OCI-LY3 (cell line): Measurements from ENCODE around the gene MCRS1.

Experiments
- H2AFZ ChIP-seq: fragments of 200-600, 300-600 bp; shearing (Covaris generic); 2 replicates; pipeline ENCODE4 v1.6.0; 2014; ENCODE audit warnings: antibody characterized with exemption, low read depth, low read length
- H3K27ac ChIP-seq: fragments of 200-600, 300-600 bp; sonication (generic); 2 replicates; pipeline ENCODE4 v1.5.1; 2014; ENCODE audit warnings: mild to moderate bottlenecking, low read length, moderate library complexity, mixed read lengths
- H3K27me3 ChIP-seq: fragments of 200-600, 300-600 bp; sonication (generic); 2 replicates; pipeline ENCODE4 v1.6.1; 2014; ENCODE audit warnings: low read depth, low read length, mixed read lengths
- H3K36me3 ChIP-seq: fragments of 200-600, 300-600 bp; sonication (generic); replicated peaks from 2 replicates; pipeline ENCODE3; 2014; ENCODE audit warnings: low read depth, low read length, mixed read lengths
- H3K4me1 ChIP-seq: fragments of 300-600, 200-600 bp; sonication (generic); 2 replicates; pipeline ENCODE4 v1.6.1; 2014; ENCODE audit warnings: low read length, mixed read lengths
- H3K4me2 ChIP-seq: fragments of 200-600, 300-600 bp; sonication (generic); 2 replicates; pipeline ENCODE4 v1.6.1; 2014; ENCODE audit warnings: low read length, mixed read lengths
- H3K4me3 ChIP-seq: fragments of 300-600, 200-600 bp; sonication (generic); 2 replicates; pipeline ENCODE4 v1.5.1; 2014; ENCODE audit warnings: antibody characterized with exemption, mild to moderate bottlenecking, low read length, moderate library complexity
- H3K79me2 ChIP-seq: fragments of 300-600, 200-600 bp; shearing (Covaris generic); 2 replicates; pipeline ENCODE4 v1.6.1; 2014; ENCODE audit warnings: mild to moderate bottlenecking, low read length, mixed read lengths
- H3K9ac ChIP-seq: fragments of 300-600, 200-600 bp; shearing (Covaris generic); 2 replicates; pipeline ENCODE4 v1.6.0; 2014; ENCODE audit warnings: mild to moderate bottlenecking, low read length, moderate library complexity
- H3K9me3 ChIP-seq: fragments of 200-600, 300-600 bp; shearing (Covaris generic); 2 replicates; pipeline ENCODE4 v1.6.1; 2014; ENCODE audit warnings: low read length, mixed read lengths; ENCODE audit not compliant: insufficient read depth
- H4K20me1 ChIP-seq: fragments of 200-600, 300-600 bp; sonication (generic); 2 replicates; pipeline ENCODE4 v1.6.1; 2016; ENCODE audit warnings: low read length, mixed read lengths; ENCODE audit not compliant: insufficient read depth
- EZH2phosphoT487 ChIP-seq: fragments of 200-600 bp; shearing (Covaris generic); IDR thresholded peaks from 2 replicates; pipeline ENCODE4 v1.6.1; 2018; ENCODE audit warnings: antibody characterized with exemption, mixed run types, low read depth
- TF ChIP-seq, protein P1 (sequence below): fragments of 200-600, 300-600 bp; sonication (generic); IDR thresholded peaks from 2 replicates; pipeline ENCODE4 v1.5.1; 2014; ENCODE audit warnings: antibody characterized with exemption, low read length, low read depth

Gene MCRS1

GRCh38 chr12:49542592-49543160 lies 25.3 kb downstream of the MCRS1 start:
- Histone ChIP-seq H4K20me1 (no peaks in the 10 kb centered on the region), H3K4me2 (no peak overlapping the region), H2AFZ (no peak overlapping the region), H3K9me3 (no peaks in the 10 kb centered on the region), H3K4me3 (no peak overlapping the region), H3K4me1 (peaks cover 8% of the 10 kb centered on the region; the same call in 1 of the 2 replicates), H3K27ac (no peak overlapping the region), H3K79me2 (no peaks in the 10 kb centered on the region), H3K27me3 (peaks cover 11% of the 10 kb centered on the region), H3K9ac (no peak overlapping the region), H3K36me3 (no peaks in the 10 kb centered on the region)
- TF ChIP-seq, protein P1, sequence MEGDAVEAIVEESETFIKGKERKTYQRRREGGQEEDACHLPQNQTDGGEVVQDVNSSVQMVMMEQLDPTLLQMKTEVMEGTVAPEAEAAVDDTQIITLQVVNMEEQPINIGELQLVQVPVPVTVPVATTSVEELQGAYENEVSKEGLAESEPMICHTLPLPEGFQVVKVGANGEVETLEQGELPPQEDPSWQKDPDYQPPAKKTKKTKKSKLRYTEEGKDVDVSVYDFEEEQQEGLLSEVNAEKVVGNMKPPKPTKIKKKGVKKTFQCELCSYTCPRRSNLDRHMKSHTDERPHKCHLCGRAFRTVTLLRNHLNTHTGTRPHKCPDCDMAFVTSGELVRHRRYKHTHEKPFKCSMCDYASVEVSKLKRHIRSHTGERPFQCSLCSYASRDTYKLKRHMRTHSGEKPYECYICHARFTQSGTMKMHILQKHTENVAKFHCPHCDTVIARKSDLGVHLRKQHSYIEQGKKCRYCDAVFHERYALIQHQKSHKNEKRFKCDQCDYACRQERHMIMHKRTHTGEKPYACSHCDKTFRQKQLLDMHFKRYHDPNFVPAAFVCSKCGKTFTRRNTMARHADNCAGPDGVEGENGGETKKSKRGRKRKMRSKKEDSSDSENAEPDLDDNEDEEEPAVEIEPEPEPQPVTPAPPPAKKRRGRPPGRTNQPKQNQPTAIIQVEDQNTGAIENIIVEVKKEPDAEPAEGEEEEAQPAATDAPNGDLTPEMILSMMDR, result no peak
- no peak for TF ChIP-seq EZH2phosphoT487

DNA sequence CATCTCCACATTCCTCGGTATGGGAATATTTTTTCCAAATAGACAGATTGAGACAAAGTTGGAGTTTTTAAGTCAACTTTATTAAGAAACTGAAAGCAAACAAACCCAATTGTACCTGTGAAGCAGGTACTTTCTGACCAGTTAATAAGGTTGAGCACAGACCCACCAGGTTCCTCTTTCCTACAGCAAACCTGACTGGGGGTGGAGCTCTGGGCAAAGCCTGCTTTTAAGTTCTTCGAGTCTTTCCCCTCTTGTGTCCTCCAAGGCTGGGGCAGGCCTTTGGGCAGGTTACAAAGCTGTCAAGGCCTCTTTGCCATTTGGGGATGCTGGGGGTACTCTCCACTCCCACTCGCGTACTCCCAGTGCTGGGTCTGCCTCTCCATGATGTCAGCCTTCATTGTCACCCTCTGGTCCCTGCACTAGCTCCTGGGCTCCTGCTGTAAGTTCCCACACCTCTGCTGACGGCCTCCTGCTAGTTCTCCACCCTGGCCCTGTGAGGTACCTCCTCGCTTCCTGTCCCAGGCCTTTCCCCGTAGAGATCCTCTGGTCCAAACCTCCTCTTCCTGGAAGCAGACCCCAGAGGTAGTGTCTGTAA lies 25.9 kb downstream of the MCRS1 start:
- peaks cover 12% of the 10 kb centered on the region; the same call in 1 of the 2 replicates for H3K4me1 ChIP-seq

GRCh38 chr12:49541140-49541861 lies 26.6 kb downstream of the MCRS1 start:
- TF ChIP-seq EZH2phosphoT487, result no peak
- TF ChIP-seq, protein P1, result no peak
- Histone ChIP-seq H3K9me3 (no peaks in the 10 kb centered on the region), H3K4me3 (no peak overlapping the region), H3K4me1 (peaks cover 15% of the 10 kb centered on the region; the same call in 1 of the 2 replicates), H3K9ac (no peak overlapping the region), H2AFZ (no peak overlapping the region), H3K36me3 (no peaks in the 10 kb centered on the region), H3K27ac (no peak overlapping the region), H4K20me1 (no peaks in the 10 kb centered on the region), H3K4me2 (no peak overlapping the region), H3K79me2 (no peaks in the 10 kb centered on the region), H3K27me3 (peaks cover 18% of the 10 kb centered on the region)

More for the DNA sequence above, 25.9 kb downstream of the MCRS1 start:
- Histone ChIP-seq H3K27ac (no peak overlapping the region), H3K9ac (no peak overlapping the region), H3K36me3 (no peaks in the 10 kb centered on the region), H2AFZ (no peak overlapping the region), H4K20me1 (no peaks in the 10 kb centered on the region), H3K9me3 (no peaks in the 10 kb centered on the region), H3K27me3 (peaks cover 17% of the 10 kb centered on the region), H3K79me2 (no peaks in the 10 kb centered on the region), H3K4me3 (no peak overlapping the region), H3K4me2 (no peak overlapping the region)
- TF ChIP-seq, protein P1, result no peak
- no peak for TF ChIP-seq EZH2phosphoT487
